Suprapubic skin (tissue), 4 donors: ENCODE data around the gene SHMT2. TPM values are rescaled to one million over a fixed set of nuclear protein-coding genes. Genes with fewer than 3 reads are reported as not detected.

Experiments used
- DNase-seq, 2 donors: peaks; one replicate each; pipeline ENCODE4 v3.0.0-alpha.2; 2019; ENCODE audit warnings: low spot score in 2 of 2
- H3K27ac ChIP-seq: fragments of 200-600 bp; sonication (generic); one replicate; pipeline ENCODE4 v1.5.1; 2019
- H3K27me3 ChIP-seq: fragments of 200-600 bp; sonication (generic); one replicate; pipeline ENCODE4 v1.5.1; 2019
- H3K36me3 ChIP-seq: fragments of 200-600 bp; sonication (generic); one replicate; pipeline ENCODE4 v1.5.1; 2019
- H3K4me1 ChIP-seq: fragments of 200-600 bp; sonication (generic); one replicate; pipeline ENCODE4 v1.5.1; 2019
- H3K4me3 ChIP-seq: fragments of 200-600 bp; sonication (generic); one replicate; pipeline ENCODE4 v1.5.1; 2019; ENCODE audit warnings: mild to moderate bottlenecking
- H3K9me3 ChIP-seq: fragments of 200-600 bp; sonication (generic); one replicate; pipeline ENCODE4 v1.5.1; 2019
- CTCF ChIP-seq, 2 donors: fragments of 200-600 bp in 1 of 2; fragments of 450-650 bp in 1 of 2; sonication (generic) in 1 of 2; IDR thresholded peaks; one replicate each; pipeline ENCODE4 v1.5.1; 2016 to 2019; ENCODE audit warnings: antibody characterized with exemption in 2 of 2, mild to moderate bottlenecking in 1 of 2, moderate library complexity in 1 of 2
- EP300 ChIP-seq: sonication (generic); formaldehyde crosslinking; IDR thresholded peaks from one replicate; pipeline ENCODE4 v1.6.1; 2017; ENCODE audit warnings: antibody characterized with exemption
- POLR2A ChIP-seq, 2 donors: fragments of 450-650 bp; IDR thresholded peaks; one replicate each; pipeline ENCODE4 v1.6.1; 2017; ENCODE audit warnings: antibody characterized with exemption in 2 of 2, mild to moderate bottlenecking in 2 of 2, moderate library complexity in 2 of 2
- POLR2AphosphoS5 ChIP-seq, 3 donors: sonication (generic); formaldehyde crosslinking; IDR thresholded peaks; one replicate each; pipeline ENCODE4 v1.6.1; 2017; ENCODE audit warnings: antibody characterized with exemption in 3 of 3
- WGBS: methylation state at CpG from one replicate; pipeline ENCODE4 v1.1.5; 2018; 5-methylcytosine and 5-hydroxymethylcytosine counted together
- total RNA-seq, 4 donors: library from RNA; depleted of rRNA; stranded (reverse); fragments of >200 nt; gene quantifications; one replicate each; pipeline ENCODE4 v1.1.0, GENCODE V29; 2016

SHMT2 gene
- total RNA-seq, 4 donors from 2014 or later, result 53.5 to 87.2 (median 70.3) TPM

GRCh38 chr12:57207731-57208630, 21.5 kb upstream of the SHMT2 start:
- 90% methylated on average over 23 of the region's 29 CpGs for WGBS
- peaks cover 93% of the 10 kb centered on the region for H3K36me3 ChIP-seq

GRCh38 chr12:57208631-57209282, 20.8 kb upstream of the SHMT2 start:
- no peaks in the 10 kb centered on the region for H3K9me3 ChIP-seq
- no peak for DNase-seq
- H3K4me1 ChIP-seq, result peaks cover 7% of the 10 kb centered on the region
- no peak for TF ChIP-seq EP300
- no peak for TF ChIP-seq CTCF (IDR thresholded peaks at IDR 0.05)
- TF ChIP-seq POLR2A (IDR thresholded peaks at IDR 0.05), result no peak
- no peak for TF ChIP-seq POLR2AphosphoS5 (IDR thresholded peaks at IDR 0.05)
- H3K27ac ChIP-seq, result no peak overlapping the region
- WGBS, result 94% methylated on average over 9 of the region's 22 CpGs
- peaks cover 85% of the 10 kb centered on the region for H3K36me3 ChIP-seq
- H3K27me3 ChIP-seq, result no peaks in the 10 kb centered on the region
- no peak overlapping the region for H3K4me3 ChIP-seq

More at GRCh38 chr12:57207731-57208630, 21.5 kb upstream of the SHMT2 start:
- TF ChIP-seq POLR2A (IDR thresholded peaks at IDR 0.05) (no peak), CTCF (IDR thresholded peaks at IDR 0.05) (no peak), POLR2AphosphoS5 (IDR thresholded peaks at IDR 0.05) (no peak), EP300 (no peak)
- Histone ChIP-seq H3K4me3 (no peak overlapping the region), H3K4me1 (peaks cover 3% of the 10 kb centered on the region), H3K27me3 (no peaks in the 10 kb centered on the region), H3K27ac (no peak overlapping the region), H3K9me3 (no peaks in the 10 kb centered on the region)
- no peak for DNase-seq

- Histone ChIP-seq H3K36me3 (peaks cover 73% of the 10 kb centered on the region), H3K4me3 (no peak overlapping the region), H3K27ac (no peak overlapping the region), H3K9me3 (no peaks in the 10 kb centered on the region), H3K27me3 (peaks cover 3% of the 10 kb centered on the region), H3K4me1 (peaks cover 19% of the 10 kb centered on the region)
- DNase-seq, result no peak
- 84% methylated on average over 8 of the region's 8 CpGs for WGBS
- no peak for TF ChIP-seq CTCF (IDR thresholded peaks at IDR 0.05)
Observed at GRCh38 chr12:57209916-57210315, 19.6 kb upstream of the SHMT2 start.

GRCh38 chr12:57210461-57210860, 19.1 kb upstream of the SHMT2 start:
- Histone ChIP-seq H3K9me3 (no peaks in the 10 kb centered on the region), H3K36me3 (peaks cover 68% of the 10 kb centered on the region), H3K27ac (no peak overlapping the region), H3K27me3 (peaks cover 6% of the 10 kb centered on the region), H3K4me1 (peaks cover 24% of the 10 kb centered on the region), H3K4me3 (no peak overlapping the region)
- DNase-seq, result no peak
- TF ChIP-seq POLR2AphosphoS5 (IDR thresholded peaks at IDR 0.05) (no peak), POLR2A (IDR thresholded peaks at IDR 0.05) (no peak), CTCF (IDR thresholded peaks at IDR 0.05) (no peak), EP300 (no peak)
- WGBS, result 83% methylated on average over 13 of the region's 15 CpGs
